ENCODE results near the gene CDK11B.

The CDK11B gene

GRCh38 chr1:1626207-1627141, 32.3 kb downstream of the CDK11B start:
- no peak for FAIRE-seq

GRCh38 chr1:1625824-1626206, 33.0 kb downstream of the CDK11B start:
- no peak for FAIRE-seq

- FAIRE-seq, result no peak
Measured at GRCh38 chr1:1625404-1625775, 33.4 kb downstream of the CDK11B start.

- FAIRE-seq, result no peak
Measured at GRCh38 chr1:1624443-1625403, 34.1 kb downstream of the CDK11B start.

GRCh38 chr1:1623631-1624442, 35.0 kb downstream of the CDK11B start:
- FAIRE-seq, result no peak

GRCh38 chr1:1623181-1623630, 35.6 kb downstream of the CDK11B start:
- no peak for FAIRE-seq

GRCh38 chr1:1622788-1623094, 36.1 kb downstream of the CDK11B start:
- FAIRE-seq, result no peak

- no peak for FAIRE-seq
Measured at GRCh38 chr1:1622010-1622787, 36.6 kb downstream of the CDK11B start.

- no peak for FAIRE-seq
Measured at GRCh38 chr1:1621173-1622009, 37.4 kb downstream of the CDK11B start.

GRCh38 chr1:1620433-1621139, 38.2 kb downstream of the CDK11B start:
- no peak for FAIRE-seq

- no peak for FAIRE-seq
Measured at GRCh38 chr1:1619917-1620361, 38.9 kb downstream of the CDK11B start.

- FAIRE-seq, result no peak
Measured at GRCh38 chr1:1618396-1619068, 40.3 kb downstream of the CDK11B start.

GRCh38 chr1:1617925-1618324, 40.9 kb downstream of the CDK11B start:
- no peak for FAIRE-seq

- no peak for FAIRE-seq
Measured at GRCh38 chr1:1617516-1617915, 41.3 kb downstream of the CDK11B start.

- no peak for FAIRE-seq
Measured at GRCh38 chr1:1616838-1617237, 42.0 kb downstream of the CDK11B start.

GRCh38 chr1:1616045-1616790, 42.6 kb downstream of the CDK11B start:
- FAIRE-seq, result no peak

- no peak for FAIRE-seq
Measured at GRCh38 chr1:1615256-1616044, 43.4 kb downstream of the CDK11B start, which contains the start of gene MIB2. TSS of gene MIB2 (plus strand) at chr1:1615500. CDS start at chr1:1623453, 7,953 bp downstream.

GRCh38 chr1:1614954-1615255, 43.9 kb downstream of the CDK11B start:
- FAIRE-seq, result no peak
